GM12878 (cell line): ENCODE data around the gene EHF.
A peak's percentile ranks its signal among the peaks of the same experiment; 100 is the strongest.

ENCODE experiments used
- CBX5 ChIP-seq: sonication (generic); IDR thresholded peaks from 2 replicates; pipeline ENCODE4 v1.6.1; 2016; ENCODE audit warnings: low read depth, moderate library complexity, mild to moderate bottlenecking, inconsistent platforms
- NKRF ChIP-seq: fragments of 450-650 bp; conservative IDR thresholded peaks from 2 replicates; pipeline ENCODE4 v1.6.1; 2017; ENCODE audit warnings: mild to moderate bottlenecking, moderate library complexity
- SREBF2 ChIP-seq: IDR thresholded peaks from 2 replicates; pipeline ENCODE4 v1.6.1; 2012; ENCODE audit warnings: mild to moderate bottlenecking, low read length

GRCh38 chr11:34613552-34614056 lies 7.3 kb upstream of the EHF start:
- TF ChIP-seq NKRF = no peak
- no peak for TF ChIP-seq SREBF2
- TF ChIP-seq CBX5 = 0 out of 2 replicates have a peak, but pooled peaks have one; percentile 52
